T-cell (primary cell): ENCODE measurements around the gene SGCA. TPM values are rescaled to one million over a fixed set of nuclear protein-coding genes. Genes with fewer than 3 reads are reported as not detected.
A peak's percentile ranks its signal among the peaks of the same experiment; 100 is the strongest.

Source experiments
- ATAC-seq, 4 experiments: fragments of 200-7000 bp in 3 of 4; fragments of 150-1000 bp in 1 of 4; cut with Tn5 transposase; replicated peaks in 1 of 4; 1 replicate in 3 of 4; 2 replicates in 1 of 4; pipeline ENCODE4 v1.10.0; 2021; ENCODE audit warnings: moderate library complexity in 3 of 4, mild to moderate bottlenecking in 2 of 4, moderate number of reproducible peaks in 1 of 4
- CTCF ChIA-PET, 2 donors: fragments of 300-600 bp; sonication (Branson Sonifier 250); formaldehyde crosslinking; loops; one replicate each; lab custom pipeline; 2022; ENCODE audit warnings: antibody characterized with exemption in 2 of 2; lab: Charles Lee
- POLR2A ChIA-PET, 2 donors: fragments of 300-600 bp; sonication (Branson Sonifier 250); formaldehyde crosslinking; loops; one replicate each; lab custom pipeline; 2022; ENCODE audit warnings: antibody characterized with exemption in 2 of 2; lab: Charles Lee
- DNase-seq, 35 experiments: peaks; one replicate each; pipeline versions ENCODE4 v3.0.0 to v3.0.0-alpha.2; 2013 to 2023
- H3K27ac ChIP-seq: one replicate; pipeline ENCODE4 v1.5.1; 2013; ENCODE audit warnings: low read length
- H3K27me3 ChIP-seq, 2 experiments: replicated peaks in 1 of 2; 1 replicate in 1 of 2; 2 replicates in 1 of 2; pipeline versions ENCODE4 v1.6.1 to v1.7.0; 2013; ENCODE audit warnings: low read length in 1 of 2, mixed read lengths in 1 of 2; ENCODE audit not compliant: control insufficient read depth in 2 of 2, insufficient read depth in 2 of 2; ENCODE audit errors: extremely low read depth in 1 of 2
- H3K36me3 ChIP-seq, 2 donors: 1 replicate in 1 of 2; 2 replicates in 1 of 2; pipeline versions ENCODE4 v1.6.1 to v1.7.0; 2013; ENCODE audit warnings: low read length in 1 of 2; ENCODE audit not compliant: control insufficient read depth in 2 of 2, insufficient read depth in 1 of 2; ENCODE audit errors: extremely low read depth in 1 of 2
- H3K4me1 ChIP-seq, 2 experiments: 1 replicate in 1 of 2; 2 replicates in 1 of 2; pipeline versions ENCODE4 v1.6.1 to v1.7.0; 2013; ENCODE audit warnings: low read length in 2 of 2, mixed read lengths in 1 of 2; ENCODE audit not compliant: insufficient read depth in 2 of 2, control insufficient read depth in 1 of 2; ENCODE audit errors: extremely low read depth in 1 of 2
- H3K4me3 ChIP-seq, 2 donors: 1 replicate in 1 of 2; 2 replicates in 1 of 2; pipeline versions ENCODE4 v1.5.1 to v1.7.0; 2013; ENCODE audit warnings: mild to moderate bottlenecking in 2 of 2, low read length in 1 of 2, moderate library complexity in 1 of 2; ENCODE audit not compliant: control insufficient read depth in 1 of 2; ENCODE audit errors: extremely low read depth in 1 of 2
- H3K9me3 ChIP-seq: 2 replicates; pipeline ENCODE4 v1.7.0; 2013
- H3K27ac Mint-ChIP-seq, 2 donors: one replicate each; pipeline ENCODE4 v1.8.0; 2020 to 2021; ENCODE audit warnings: mild to moderate bottlenecking in 2 of 2, mixed read lengths in 2 of 2
- H3K27me3 Mint-ChIP-seq, 2 donors: one replicate each; pipeline ENCODE4 v1.8.0; 2021 to 2022; ENCODE audit warnings: mixed read lengths in 2 of 2
- H3K36me3 Mint-ChIP-seq: one replicate; pipeline ENCODE4 v1.8.0; 2021; ENCODE audit warnings: mixed read lengths
- H3K4me1 Mint-ChIP-seq, 3 donors: one replicate each; pipeline ENCODE4 v1.8.0; 2020 to 2022; ENCODE audit warnings: mixed read lengths in 3 of 3, mild to moderate bottlenecking in 1 of 3
- H3K4me3 Mint-ChIP-seq, 3 donors: one replicate each; pipeline ENCODE4 v1.8.0; 2020 to 2022; ENCODE audit warnings: mild to moderate bottlenecking in 3 of 3, mixed read lengths in 3 of 3, moderate library complexity in 3 of 3
- H3K9me3 Mint-ChIP-seq, 3 donors: one replicate each; pipeline ENCODE4 v1.8.0; 2020 to 2022; ENCODE audit warnings: mixed read lengths in 3 of 3
- WGBS: methylation state at CpG from one replicate; pipeline ENCODE4 v1.1.5; 2013; ENCODE audit warnings: missing lambda C conversion rate; ENCODE audit not compliant: insufficient coverage; 5-methylcytosine and 5-hydroxymethylcytosine counted together
- total RNA-seq, 35 experiments: library from RNA in 6 of 35; stranded (reverse) in 6 of 35; fragments of 120-200 nt in 1 of 35; gene quantifications; one replicate each; pipeline versions ENCODE4 v1.2.1 to v1.2.4 and lab custom pipeline; 2013 to 2026

Gene SGCA
- total RNA-seq, 5 donors from 2014 or later (not counting 1 experiment from before 2014, with no cell fraction given) = 0.33 TPM; not detected in 4

DNA sequence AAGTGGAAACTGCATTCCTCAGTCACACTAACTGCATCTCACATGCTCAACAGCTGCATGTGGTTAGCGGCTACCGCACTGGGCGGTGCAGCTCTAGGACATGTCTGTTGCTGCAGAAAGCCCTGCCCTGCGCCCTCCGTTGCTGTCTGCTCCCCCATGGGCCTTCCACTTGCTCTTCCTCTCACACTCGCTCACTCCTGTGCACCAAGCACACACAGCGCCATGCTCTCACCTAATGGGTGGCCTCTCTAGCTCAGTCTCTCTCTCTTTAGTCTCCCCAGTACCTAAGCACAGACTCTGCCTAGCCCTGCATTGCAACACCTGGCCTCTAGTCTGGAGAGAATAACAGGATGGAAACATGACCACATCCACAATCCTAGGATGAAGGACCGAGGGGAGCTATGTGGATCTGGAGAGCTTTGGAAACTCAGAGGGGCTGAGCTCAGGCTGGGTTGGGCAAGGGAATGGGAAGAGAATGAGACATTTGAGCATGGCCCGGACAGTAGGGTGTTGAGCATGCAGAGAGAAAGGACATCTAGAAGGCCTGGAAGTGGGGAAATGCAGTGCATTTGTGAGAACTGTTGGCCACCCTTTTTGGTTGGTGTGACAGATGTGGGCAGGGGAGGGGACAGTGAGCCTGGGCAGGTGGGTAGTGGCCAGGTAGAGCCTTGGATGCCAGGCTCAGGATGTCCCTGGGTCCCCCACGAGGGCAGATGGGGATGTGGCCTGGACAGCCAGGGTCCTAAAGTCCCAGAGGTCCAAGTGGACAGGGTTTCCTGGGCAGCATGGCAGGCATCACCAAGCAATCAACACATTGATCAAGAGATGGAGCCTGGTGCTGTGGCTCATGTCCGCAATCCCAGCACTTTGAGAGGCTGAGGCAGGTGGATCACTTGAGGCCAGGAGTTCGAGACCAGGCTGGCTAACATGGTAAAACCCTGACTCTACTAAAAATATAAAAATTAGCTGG lies 16.1 kb downstream of the SGCA start:
- ChIA-PET POLR2A (no interaction called here), CTCF (interaction anchor here in 1 of 2 donors (0.6 kb wide), 1 partner anchor 79 kb away, joined by 3 read pairs; no protein-coding TSS in a partner anchor)
- Mint-ChIP-seq H3K36me3 (no peaks in the 10 kb centered on the region), H3K27me3 (no peaks in the 10 kb centered on the region), H3K4me3 (no peak overlapping the region), H3K9me3 (no peaks in the 10 kb centered on the region), H3K27ac (no peak overlapping the region), H3K4me1 (peaks cover 18 to 34% (median 33%) of the 10 kb centered on the region in 3 donors)
- H3K27me3 ChIP-seq = peaks cover 0 to 18% of the 10 kb centered on the region in 2 experiments
- no peak overlapping the region for H3K4me3 ChIP-seq
- no peak for ATAC-seq
- no peaks in the 10 kb centered on the region for H3K36me3 ChIP-seq
- no peak overlapping the region for H3K27ac ChIP-seq
- H3K4me1 ChIP-seq = peaks cover 2 to 23% of the 10 kb centered on the region in 2 experiments
- no peak for DNase-seq
- H3K9me3 ChIP-seq = no peaks in the 10 kb centered on the region
- 82% methylated on average over 10 of the region's 12 CpGs for WGBS

DNA sequence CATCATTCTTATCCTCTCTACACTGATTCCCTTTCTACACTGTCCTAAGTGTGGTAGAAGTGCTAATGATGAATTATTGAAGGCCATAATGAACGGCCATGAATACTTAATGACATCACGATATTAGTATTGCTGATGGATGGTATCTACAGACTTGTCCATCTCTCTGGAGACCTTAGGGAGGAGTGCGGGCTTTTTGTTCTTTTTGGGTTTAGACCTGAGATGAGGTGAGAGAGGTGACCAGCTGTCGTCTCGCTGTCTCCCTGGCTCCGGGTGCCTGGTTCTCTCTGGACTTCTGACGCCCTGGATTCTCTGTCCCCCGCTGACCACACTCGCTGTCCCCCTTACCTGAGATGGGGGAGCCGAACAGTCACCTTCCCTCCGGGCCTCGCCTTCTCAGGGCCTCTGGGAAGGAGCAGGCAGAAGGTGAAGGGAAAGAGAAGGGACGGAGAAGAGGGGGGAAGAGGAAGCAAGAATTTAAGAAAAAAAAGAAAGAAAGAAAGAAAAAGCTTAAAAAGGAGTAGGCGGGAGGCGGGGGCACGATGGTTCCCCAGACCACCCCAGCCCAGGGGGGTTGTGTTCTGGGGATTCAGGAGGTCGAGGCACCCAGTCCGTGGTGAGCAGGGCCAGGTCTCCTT lies 17.1 kb downstream of the SGCA start:
- peaks cover 18 to 34% (median 31%) of the 10 kb centered on the region in 3 donors for H3K4me1 Mint-ChIP-seq
- Histone ChIP-seq H3K36me3 (no peaks in the 10 kb centered on the region), H3K27ac (no peak overlapping the region), H3K9me3 (no peaks in the 10 kb centered on the region), H3K4me3 (no peak overlapping the region), H3K4me1 (peaks cover 2 to 21% of the 10 kb centered on the region in 2 experiments), H3K27me3 (peaks cover 0 to 26% of the 10 kb centered on the region in 2 experiments)
- ChIA-PET POLR2A (no interaction called here), CTCF (no interaction called here)
- DNase-seq (no peak), ATAC-seq (no peak)
- no peaks in the 10 kb centered on the region for H3K36me3 Mint-ChIP-seq
- 97% methylated on average over 4 of the region's 18 CpGs for WGBS
- no peaks in the 10 kb centered on the region for H3K27me3 Mint-ChIP-seq
- peak overlapping the region in 1 of 3 donors; percentile 68 for H3K4me3 Mint-ChIP-seq
- no peaks in the 10 kb centered on the region for H3K9me3 Mint-ChIP-seq
- peak overlapping the region in 1 of 2 donors; percentile 68 for H3K27ac Mint-ChIP-seq

DNA sequence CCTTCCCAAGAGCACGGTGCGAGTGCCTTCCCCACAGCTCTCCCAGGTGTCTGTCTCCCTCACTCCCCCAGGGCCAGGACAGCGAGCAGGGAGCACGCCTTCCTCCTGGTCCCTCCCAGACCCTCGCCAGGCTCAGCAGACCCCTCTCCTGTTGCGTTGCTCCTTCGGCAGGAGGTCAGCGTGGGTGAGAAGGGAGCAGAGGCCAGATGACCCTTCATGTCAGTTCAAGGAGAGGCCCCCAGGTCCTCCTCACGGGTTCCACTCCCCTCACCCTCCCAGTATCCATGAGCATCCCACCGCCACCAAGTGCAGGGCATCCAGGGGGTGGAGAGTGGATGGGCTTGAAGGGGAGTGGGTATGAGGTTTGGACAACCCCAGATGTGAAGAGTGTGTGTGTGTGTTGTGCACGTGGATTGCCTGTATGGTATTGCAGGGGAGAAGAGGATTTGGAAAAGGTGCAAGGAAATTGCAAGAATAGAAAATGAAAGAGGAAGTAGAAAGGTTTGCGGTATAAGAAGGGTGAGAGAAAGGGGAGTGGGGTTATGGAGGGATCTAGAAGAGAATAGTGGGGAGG lies 17.7 kb downstream of the SGCA start:
- CTCF ChIA-PET = no interaction called here
- Histone ChIP-seq H3K36me3 (no peaks in the 10 kb centered on the region), H3K27ac (no peak overlapping the region), H3K27me3 (peaks cover 0 to 29% of the 10 kb centered on the region in 2 experiments), H3K9me3 (no peaks in the 10 kb centered on the region), H3K4me1 (peaks cover 2 to 15% of the 10 kb centered on the region in 2 experiments), H3K4me3 (peak overlapping the region; percentile 11 to 19)
- Mint-ChIP-seq H3K9me3 (no peaks in the 10 kb centered on the region), H3K4me1 (peaks cover 13 to 29% (median 25%) of the 10 kb centered on the region in 3 donors), H3K36me3 (no peaks in the 10 kb centered on the region), H3K4me3 (peak overlapping the region; percentile 57 to 68 (median 57)), H3K27me3 (no peaks in the 10 kb centered on the region), H3K27ac (peak overlapping the region; percentile 44 to 73)
- POLR2A ChIA-PET = no interaction called here
- 40% methylated on average over 3 of the region's 12 CpGs for WGBS
- no peak for DNase-seq
- ATAC-seq = peak in 2 of 4 experiments; percentile 31 to 32

DNA sequence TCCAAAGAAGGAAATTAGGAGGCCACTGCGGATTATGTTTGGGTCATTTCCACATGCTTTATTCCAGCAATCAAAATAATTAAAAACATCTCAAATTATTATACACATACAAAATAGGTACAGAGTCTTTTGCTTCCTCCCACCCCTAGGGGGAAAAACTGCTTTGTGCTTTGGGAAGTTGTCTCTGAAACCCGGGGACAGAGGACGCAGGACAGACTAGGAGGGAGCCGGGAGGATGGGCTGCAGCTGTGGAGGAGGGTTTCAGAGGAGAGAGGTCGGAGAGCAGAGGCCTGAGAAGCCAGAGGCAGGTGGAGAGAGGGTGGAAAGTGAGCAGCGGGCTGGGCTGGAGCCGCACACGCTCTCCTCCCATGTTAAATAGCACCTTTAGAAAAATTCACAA lies 18.3 kb downstream of the SGCA start:
- ATAC-seq = peak in 1 of 4 experiments; percentile 31

DNA sequence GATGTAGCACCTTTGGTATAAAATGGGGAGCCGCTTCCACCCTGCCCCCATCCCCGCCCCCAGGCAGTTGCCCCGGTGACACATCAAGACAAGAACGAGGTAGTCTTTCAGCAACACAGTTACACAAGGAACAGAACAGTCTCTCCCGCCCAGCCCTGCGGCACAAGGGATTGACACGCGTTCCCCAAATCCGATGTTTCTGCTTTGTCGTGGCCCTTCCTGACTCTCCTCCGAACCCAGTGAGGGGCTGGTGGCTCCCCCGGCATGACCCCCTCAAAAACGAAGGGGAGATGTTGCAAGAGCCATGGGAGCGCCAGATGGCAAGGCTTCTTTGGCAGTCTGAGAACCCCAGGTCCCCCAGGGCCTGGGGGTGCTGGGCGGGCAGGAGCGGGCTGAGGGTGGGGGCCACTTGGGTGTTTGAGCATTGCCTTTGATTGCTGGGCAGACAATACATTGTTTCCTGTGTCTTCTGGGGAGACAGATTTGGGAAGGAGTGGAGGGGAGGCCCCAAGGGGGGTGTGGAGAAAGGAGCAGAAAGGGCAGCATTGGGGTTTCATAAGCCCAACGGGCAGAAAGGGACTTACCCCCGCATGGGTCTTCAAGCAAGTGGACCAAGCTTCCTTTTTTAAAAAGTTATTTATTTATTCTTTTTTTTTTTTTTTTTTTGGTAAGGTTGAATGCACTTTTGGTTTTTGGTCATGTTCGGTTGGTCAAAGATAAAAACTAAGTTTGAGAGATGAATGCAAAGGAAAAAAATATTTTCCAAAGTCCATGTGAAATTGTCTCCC lies 19.0 kb downstream of the SGCA start:
- no peak overlapping the region for H3K27ac Mint-ChIP-seq
- no peaks in the 10 kb centered on the region for H3K36me3 ChIP-seq
- H3K36me3 Mint-ChIP-seq = no peaks in the 10 kb centered on the region
- no peak overlapping the region for H3K4me3 Mint-ChIP-seq
- peaks cover 0 to 38% of the 10 kb centered on the region in 2 experiments for H3K27me3 ChIP-seq
- peaks cover 2 to 15% of the 10 kb centered on the region in 2 experiments for H3K4me1 ChIP-seq
- no peaks in the 10 kb centered on the region for H3K9me3 ChIP-seq
- DNase-seq = no peak
- H3K27me3 Mint-ChIP-seq = peaks cover 0 to 3% of the 10 kb centered on the region in 2 donors
- POLR2A ChIA-PET = interaction anchor here (0.6 kb wide), 2 partner anchors 15 to 327 kb away, joined by 4 to 6 read pairs; no protein-coding TSS in a partner anchor
- no peak overlapping the region for H3K4me3 ChIP-seq
- H3K27ac ChIP-seq = no peak overlapping the region
- no peak for ATAC-seq
- H3K4me1 Mint-ChIP-seq = peaks cover 10 to 26% (median 24%) of the 10 kb centered on the region in 3 donors
- 81% methylated on average over 13 of the region's 19 CpGs for WGBS
- no peaks in the 10 kb centered on the region for H3K9me3 Mint-ChIP-seq
- CTCF ChIA-PET = interaction anchor here (0.5 to 1.0 kb wide), 4 partner anchors 16 to 286 kb away, joined by 3 to 6 read pairs (median 3); no protein-coding TSS in a partner anchor

More for the DNA sequence above, 18.3 kb downstream of the SGCA start:
- peaks cover 0 to 34% of the 10 kb centered on the region in 2 experiments for H3K27me3 ChIP-seq
- peaks cover 2 to 15% of the 10 kb centered on the region in 2 experiments for H3K4me1 ChIP-seq
- H3K27me3 Mint-ChIP-seq = peaks cover 0 to 3% of the 10 kb centered on the region in 2 donors
- ChIA-PET CTCF (interaction anchor here in 1 of 2 donors (0.5 kb wide), 1 partner anchor 114 kb away, joined by 3 read pairs; no protein-coding TSS in a partner anchor), POLR2A (no interaction called here)
- H3K4me3 Mint-ChIP-seq = peak overlapping the region; percentile 57 to 68 (median 57)
- H3K9me3 ChIP-seq = no peaks in the 10 kb centered on the region
- H3K4me3 ChIP-seq = peak overlapping the region; percentile 11 to 19
- H3K36me3 Mint-ChIP-seq = no peaks in the 10 kb centered on the region
- H3K27ac ChIP-seq = no peak overlapping the region
- H3K4me1 Mint-ChIP-seq = peaks cover 10 to 26% (median 24%) of the 10 kb centered on the region in 3 donors
- H3K27ac Mint-ChIP-seq = peak overlapping the region; percentile 44 to 73
- no peak for DNase-seq
- H3K9me3 Mint-ChIP-seq = no peaks in the 10 kb centered on the region
- no peaks in the 10 kb centered on the region for H3K36me3 ChIP-seq
- no CpG with 5 or more reads among the region's 8 CpGs for WGBS
